Measurements from ENCODE around the gene MIP. TPM values are rescaled to one million over a fixed set of nuclear protein-coding genes. Genes with fewer than 3 reads are reported as not detected.
A peak's percentile ranks its signal among the peaks of the same experiment; 100 is the strongest.

MIP gene
- total RNA-seq, 1 experiment from 2014 or later = not detected

GRCh38 chr12:56476972-56477432 lies 22.5 kb upstream of the MIP start:
- no peak for DNase-seq
- no peaks in the 10 kb centered on the region for H3K9me2 ChIP-seq (replicated peaks; ENCODE audit: insufficient read depth, low read length)

GRCh38 chr12:56476143-56476542 lies 21.7 kb upstream of the MIP start:
- Histone ChIP-seq H3K27me3 (ENCODE audit: low read length) (no peaks in the 10 kb centered on the region), H3K79me2 (ENCODE audit: low read length) (peaks cover 11% of the 10 kb centered on the region), H3K9me3 (ENCODE audit: low read length) (no peaks in the 10 kb centered on the region), H2AFZ (ENCODE audit: low read length) (no peak overlapping the region), H3K4me3 (ENCODE audit: low read length) (no peak overlapping the region), H3K4me2 (ENCODE audit: low read depth, low read length, poor library complexity, severe bottlenecking) (no peak overlapping the region), H3K36me3 (ENCODE audit: insufficient read depth, low read length) (peaks cover 11% of the 10 kb centered on the region; the same call in 1 of the 2 replicates), H3K27ac (ENCODE audit: low read length) (no peak overlapping the region), H3K9ac (ENCODE audit: low read length) (no peak overlapping the region), H3K9me2 (replicated peaks; ENCODE audit: insufficient read depth, low read length) (no peaks in the 10 kb centered on the region), H4K20me1 (ENCODE audit: insufficient read depth, low read depth, low read length) (0 out of 2 replicates have a peak, but pooled peaks cover 5% of the 10 kb centered on the region), H3K4me1 (ENCODE audit: low read length) (peaks cover 6% of the 10 kb centered on the region; the same call in 1 of the 2 replicates)
- DNase-seq = no peak

More at GRCh38 chr12:56476972-56477432, 22.5 kb upstream of the MIP start:
- no peaks in the 10 kb centered on the region for H3K9me3 ChIP-seq (ENCODE audit: low read length)
- no peak overlapping the region for H3K4me2 ChIP-seq (ENCODE audit: low read depth, low read length, poor library complexity, severe bottlenecking)
- no peaks in the 10 kb centered on the region for H3K27me3 ChIP-seq (ENCODE audit: low read length)
- no peak overlapping the region for H3K4me3 ChIP-seq (ENCODE audit: low read length)
- no peak overlapping the region for H3K9ac ChIP-seq (ENCODE audit: low read length)
- H3K79me2 ChIP-seq (ENCODE audit: low read length) = peaks cover 3% of the 10 kb centered on the region
- H4K20me1 ChIP-seq (ENCODE audit: insufficient read depth, low read depth, low read length) = 0 out of 2 replicates have a peak, but pooled peaks cover 5% of the 10 kb centered on the region
- no peak overlapping the region for H3K27ac ChIP-seq (ENCODE audit: low read length)
- no peak overlapping the region for H2AFZ ChIP-seq (ENCODE audit: low read length)
- peaks cover 6% of the 10 kb centered on the region; the same call in 1 of the 2 replicates for H3K36me3 ChIP-seq (ENCODE audit: insufficient read depth, low read length)
- peaks cover 5% of the 10 kb centered on the region; the same call in 1 of the 2 replicates for H3K4me1 ChIP-seq (ENCODE audit: low read length)

DNA sequence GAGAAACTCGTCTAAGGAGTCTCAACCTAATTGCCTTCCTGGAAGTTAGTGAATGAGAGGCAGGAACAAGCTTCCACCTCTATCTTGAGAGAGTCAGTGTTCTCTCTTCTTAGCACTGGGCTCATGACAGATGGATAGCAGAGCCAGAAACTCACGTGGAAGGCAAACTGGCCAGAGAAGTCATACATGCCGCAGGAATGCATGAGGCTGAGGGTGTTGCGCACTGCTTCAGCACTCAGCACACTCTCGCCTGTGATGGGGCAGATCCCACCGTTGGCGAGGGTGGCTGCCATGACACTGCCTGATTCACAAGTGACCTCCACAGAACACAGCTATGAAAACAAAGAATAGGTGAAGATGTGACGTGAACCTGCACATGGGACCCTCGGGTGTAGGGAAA lies 19.9 kb upstream of the MIP start:
- Histone ChIP-seq H3K27me3 (ENCODE audit: low read length) (no peaks in the 10 kb centered on the region), H4K20me1 (ENCODE audit: insufficient read depth, low read depth, low read length) (0 out of 2 replicates have a peak, but pooled peaks cover 5% of the 10 kb centered on the region), H3K36me3 (ENCODE audit: insufficient read depth, low read length) (peaks cover 14% of the 10 kb centered on the region; the same call in 1 of the 2 replicates), H3K79me2 (ENCODE audit: low read length) (peaks cover 26% of the 10 kb centered on the region), H3K4me3 (ENCODE audit: low read length) (no peak overlapping the region), H3K9me3 (ENCODE audit: low read length) (no peaks in the 10 kb centered on the region), H3K4me2 (ENCODE audit: low read depth, low read length, poor library complexity, severe bottlenecking) (no peak overlapping the region), H3K9ac (ENCODE audit: low read length) (no peak overlapping the region), H3K4me1 (ENCODE audit: low read length) (peaks cover 21% of the 10 kb centered on the region), H3K9me2 (replicated peaks; ENCODE audit: insufficient read depth, low read length) (no peaks in the 10 kb centered on the region), H2AFZ (ENCODE audit: low read length) (no peak overlapping the region), H3K27ac (ENCODE audit: low read length) (no peak overlapping the region)
- no peak for DNase-seq

GRCh38 chr12:56469007-56469930 lies 14.8 kb upstream of the MIP start:
- 0 out of 2 replicates have a peak, but pooled peaks cover 5% of the 10 kb centered on the region for H4K20me1 ChIP-seq (ENCODE audit: insufficient read depth, low read depth, low read length)
- DNase-seq = no peak
- H3K4me2 ChIP-seq (ENCODE audit: low read depth, low read length, poor library complexity, severe bottlenecking) = peak overlapping the region; percentile 84
- H3K9me2 ChIP-seq (replicated peaks; ENCODE audit: insufficient read depth, low read length) = no peaks in the 10 kb centered on the region
- peak overlapping the region; percentile 94 for H3K9ac ChIP-seq (ENCODE audit: low read length)
- H3K27me3 ChIP-seq (ENCODE audit: low read length) = no peaks in the 10 kb centered on the region
- no peaks in the 10 kb centered on the region for H3K9me3 ChIP-seq (ENCODE audit: low read length)
- H3K4me3 ChIP-seq (ENCODE audit: low read length) = peak overlapping the region; percentile 83
- peaks cover 24% of the 10 kb centered on the region for H3K4me1 ChIP-seq (ENCODE audit: low read length)
- H2AFZ ChIP-seq (ENCODE audit: low read length) = peak overlapping the region; percentile 24; the same call in 1 of the 2 replicates
- H3K79me2 ChIP-seq (ENCODE audit: low read length) = peaks cover 35% of the 10 kb centered on the region
- peaks cover 14% of the 10 kb centered on the region; the same call in 1 of the 2 replicates for H3K36me3 ChIP-seq (ENCODE audit: insufficient read depth, low read length)
- peak overlapping the region; percentile 80 for H3K27ac ChIP-seq (ENCODE audit: low read length)

DNA sequence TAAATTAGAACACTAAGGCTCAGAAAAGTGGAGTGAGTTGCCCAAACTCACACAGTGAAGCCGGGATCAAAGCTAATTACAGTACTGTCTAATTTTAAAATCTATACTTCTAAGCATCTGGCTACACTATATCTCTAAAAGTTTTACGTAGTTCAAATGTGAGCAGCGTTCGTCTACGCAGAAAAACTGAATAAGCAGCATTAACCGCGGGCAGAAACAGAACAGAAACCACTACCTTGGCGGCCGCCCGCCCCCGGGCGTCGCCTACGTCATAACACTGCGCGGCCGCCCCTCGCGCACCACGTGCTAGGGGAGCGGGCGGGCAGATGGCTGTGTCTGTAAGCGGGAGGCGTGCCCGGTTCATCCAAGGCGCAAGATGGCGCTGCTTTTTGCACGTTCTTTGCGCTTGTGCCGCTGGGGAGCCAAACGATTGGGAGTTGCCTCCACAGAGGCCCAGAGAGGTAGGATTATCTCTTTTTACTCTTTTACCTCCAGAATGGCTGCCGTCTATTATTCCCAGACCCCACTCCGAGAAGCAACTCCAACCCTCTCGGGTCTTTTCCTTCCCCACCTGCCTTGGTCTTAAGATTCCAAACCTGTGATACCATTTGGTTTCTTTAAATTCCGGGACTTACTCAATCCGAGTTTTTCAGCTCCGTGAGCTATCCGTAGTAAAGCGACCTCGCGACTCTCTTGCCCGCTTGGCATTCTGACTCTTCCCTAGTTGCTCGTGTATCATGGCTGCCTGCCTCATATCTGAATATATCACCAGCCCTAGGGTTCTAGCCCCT lies 14.0 kb upstream of the MIP start, which contains the start of gene SPRYD4:
Gene SPRYD4 (plus strand): TSS at position 363 of the 791 bp plus-strand sequence. CDS start 14 bp downstream, at position 377.
- H3K4me2 ChIP-seq (ENCODE audit: low read depth, low read length, poor library complexity, severe bottlenecking) = peak within 1 kb of the TSS; percentile 84
- DNase-seq = peak; percentile 97
- H3K27me3 ChIP-seq (ENCODE audit: low read length) = no peaks in the 10 kb centered on the region
- H3K4me3 ChIP-seq (ENCODE audit: low read length) = peak within 1 kb of the TSS; percentile 83
- H3K27ac ChIP-seq (ENCODE audit: low read length) = peak within 1 kb of the TSS; percentile 80
- H3K9ac ChIP-seq (ENCODE audit: low read length) = peak within 1 kb of the TSS; percentile 94
- peaks cover 35% of the 10 kb centered on the region for H3K79me2 ChIP-seq (ENCODE audit: low read length)
- 0 out of 2 replicates have a peak, but pooled peaks cover 3% of the 10 kb centered on the region for H4K20me1 ChIP-seq (ENCODE audit: insufficient read depth, low read depth, low read length)
- H3K9me3 ChIP-seq (ENCODE audit: low read length) = no peaks in the 10 kb centered on the region
- peaks cover 14% of the 10 kb centered on the region; the same call in 1 of the 2 replicates for H3K36me3 ChIP-seq (ENCODE audit: insufficient read depth, low read length)
- H2AFZ ChIP-seq (ENCODE audit: low read length) = peak within 1 kb of the TSS; percentile 24; the same call in 1 of the 2 replicates
- H3K9me2 ChIP-seq (replicated peaks; ENCODE audit: insufficient read depth, low read length) = no peaks in the 10 kb centered on the region
- H3K4me1 ChIP-seq (ENCODE audit: low read length) = peaks cover 27% of the 10 kb centered on the region

DNA sequence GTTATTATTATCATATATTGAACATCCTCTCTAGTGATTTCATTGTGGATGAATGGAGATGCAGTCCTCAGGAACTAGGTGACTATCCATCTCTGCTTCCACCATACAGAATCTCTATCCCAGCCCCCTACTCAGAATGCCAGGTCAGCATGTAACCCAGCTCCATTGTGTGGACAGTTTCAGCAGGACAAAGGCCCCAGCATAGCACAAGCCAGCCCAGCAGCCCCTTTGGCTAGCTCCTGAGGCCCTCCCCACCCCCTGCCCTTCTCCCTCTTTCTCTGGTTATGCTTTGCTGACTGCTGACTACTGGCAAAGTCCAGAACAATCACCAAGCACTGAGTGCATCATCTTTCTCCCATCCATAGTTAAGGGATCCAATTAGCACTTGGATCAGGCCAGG lies 8.1 kb upstream of the MIP start:
- Histone ChIP-seq H3K9me3 (ENCODE audit: low read length) (no peaks in the 10 kb centered on the region), H3K4me2 (ENCODE audit: low read depth, low read length, poor library complexity, severe bottlenecking) (no peak overlapping the region), H3K9ac (ENCODE audit: low read length) (no peak overlapping the region), H3K79me2 (ENCODE audit: low read length) (no peaks in the 10 kb centered on the region), H3K27me3 (ENCODE audit: low read length) (no peaks in the 10 kb centered on the region), H3K4me1 (ENCODE audit: low read length) (peaks cover 13% of the 10 kb centered on the region), H3K27ac (ENCODE audit: low read length) (no peak overlapping the region), H4K20me1 (ENCODE audit: insufficient read depth, low read depth, low read length) (no peaks in the 10 kb centered on the region), H3K9me2 (replicated peaks; ENCODE audit: insufficient read depth, low read length) (no peaks in the 10 kb centered on the region), H2AFZ (ENCODE audit: low read length) (no peak overlapping the region), H3K4me3 (ENCODE audit: low read length) (no peak overlapping the region), H3K36me3 (ENCODE audit: insufficient read depth, low read length) (no peaks in the 10 kb centered on the region)
- no peak for DNase-seq

DNA sequence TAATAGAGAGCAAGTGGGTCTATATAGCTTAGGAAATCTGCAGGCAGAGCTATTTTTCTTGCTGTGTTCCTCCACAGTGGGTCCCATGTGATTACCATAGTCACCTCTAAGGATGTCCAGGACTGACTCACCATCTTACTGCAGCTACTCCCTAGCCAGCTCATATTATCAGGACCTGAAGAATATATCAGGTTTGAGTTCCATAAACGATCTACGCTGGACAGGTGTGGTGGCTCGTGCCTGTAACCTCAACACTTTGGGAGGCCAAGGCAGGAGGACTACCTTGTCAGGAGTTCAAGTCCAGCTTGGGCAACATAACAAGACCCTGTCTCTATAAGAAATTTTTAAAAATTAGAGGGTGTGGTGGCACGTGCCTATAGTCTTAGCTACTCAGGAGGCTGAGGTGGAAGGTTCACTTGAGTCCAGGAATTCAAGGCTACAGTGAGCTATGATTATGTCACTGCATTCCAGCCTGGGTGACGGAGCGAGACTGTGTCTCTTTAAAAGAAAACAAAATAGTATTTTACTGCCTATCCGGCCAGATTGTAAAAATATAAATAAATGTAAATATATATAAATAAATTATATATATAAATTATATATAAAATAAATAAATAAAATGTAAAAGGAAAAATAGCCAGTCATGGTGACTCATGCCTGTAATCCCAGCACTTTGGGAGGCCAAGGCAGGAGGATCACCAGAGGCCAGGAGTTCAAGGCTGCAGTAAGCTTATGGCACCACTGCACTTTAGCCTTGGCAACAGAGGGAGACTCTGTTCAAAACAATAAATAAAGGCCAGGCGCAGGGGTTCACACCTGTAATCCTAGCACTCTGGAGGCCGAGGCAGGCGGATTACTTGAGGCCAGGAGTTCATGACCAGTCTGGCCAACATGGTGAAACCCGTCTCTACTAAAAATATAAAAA lies 7.0 kb upstream of the MIP start:
- Histone ChIP-seq H2AFZ (ENCODE audit: low read length) (no peak overlapping the region), H3K4me1 (ENCODE audit: low read length) (peaks cover 13% of the 10 kb centered on the region), H3K9me3 (ENCODE audit: low read length) (no peaks in the 10 kb centered on the region), H3K27ac (ENCODE audit: low read length) (no peak overlapping the region), H3K27me3 (ENCODE audit: low read length) (no peaks in the 10 kb centered on the region), H3K36me3 (ENCODE audit: insufficient read depth, low read length) (no peaks in the 10 kb centered on the region), H3K4me3 (ENCODE audit: low read length) (no peak overlapping the region), H3K9me2 (replicated peaks; ENCODE audit: insufficient read depth, low read length) (no peaks in the 10 kb centered on the region), H4K20me1 (ENCODE audit: insufficient read depth, low read depth, low read length) (no peaks in the 10 kb centered on the region), H3K4me2 (ENCODE audit: low read depth, low read length, poor library complexity, severe bottlenecking) (no peak overlapping the region), H3K9ac (ENCODE audit: low read length) (no peak overlapping the region), H3K79me2 (ENCODE audit: low read length) (no peaks in the 10 kb centered on the region)
- DNase-seq = no peak

All from Karpas-422 (cell line).